Measurements from ENCODE around the gene HPN.

DNA sequence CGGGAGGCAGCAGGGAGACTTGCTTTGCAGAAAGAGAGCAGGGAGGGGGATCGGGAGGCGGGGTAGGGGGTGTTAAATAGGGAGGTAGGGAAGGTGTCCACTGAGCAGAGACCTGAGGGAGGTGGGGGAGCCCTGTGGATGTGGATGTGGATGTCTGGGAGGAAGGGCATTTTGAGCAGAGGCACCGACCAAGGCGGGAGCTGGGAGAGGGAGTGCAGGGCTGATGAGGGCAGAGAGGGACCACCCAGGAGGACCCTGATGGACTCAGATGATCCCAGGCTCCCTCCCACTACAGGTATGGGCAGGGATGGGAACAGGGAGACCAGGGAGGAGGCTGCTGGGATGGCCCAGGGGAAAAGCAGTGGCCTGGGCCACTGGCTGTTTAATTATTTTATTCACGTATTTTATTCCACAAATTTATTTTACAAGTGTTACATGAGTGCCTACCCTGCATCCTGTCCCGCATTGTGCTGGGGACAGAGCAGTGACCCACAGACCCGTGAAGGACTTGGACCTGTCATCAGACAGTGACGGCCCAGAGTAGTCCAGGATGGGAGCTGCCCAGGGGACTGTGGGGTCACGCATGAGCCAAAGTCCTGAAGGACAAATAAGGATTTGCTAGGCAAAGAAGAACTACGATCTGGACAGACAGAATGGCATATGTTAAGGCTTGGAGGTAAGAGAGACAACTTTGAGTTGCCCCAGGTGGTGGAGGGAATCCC is 36.1 kb upstream of the HPN start:
- TF ChIP-seq, protein P1, sequence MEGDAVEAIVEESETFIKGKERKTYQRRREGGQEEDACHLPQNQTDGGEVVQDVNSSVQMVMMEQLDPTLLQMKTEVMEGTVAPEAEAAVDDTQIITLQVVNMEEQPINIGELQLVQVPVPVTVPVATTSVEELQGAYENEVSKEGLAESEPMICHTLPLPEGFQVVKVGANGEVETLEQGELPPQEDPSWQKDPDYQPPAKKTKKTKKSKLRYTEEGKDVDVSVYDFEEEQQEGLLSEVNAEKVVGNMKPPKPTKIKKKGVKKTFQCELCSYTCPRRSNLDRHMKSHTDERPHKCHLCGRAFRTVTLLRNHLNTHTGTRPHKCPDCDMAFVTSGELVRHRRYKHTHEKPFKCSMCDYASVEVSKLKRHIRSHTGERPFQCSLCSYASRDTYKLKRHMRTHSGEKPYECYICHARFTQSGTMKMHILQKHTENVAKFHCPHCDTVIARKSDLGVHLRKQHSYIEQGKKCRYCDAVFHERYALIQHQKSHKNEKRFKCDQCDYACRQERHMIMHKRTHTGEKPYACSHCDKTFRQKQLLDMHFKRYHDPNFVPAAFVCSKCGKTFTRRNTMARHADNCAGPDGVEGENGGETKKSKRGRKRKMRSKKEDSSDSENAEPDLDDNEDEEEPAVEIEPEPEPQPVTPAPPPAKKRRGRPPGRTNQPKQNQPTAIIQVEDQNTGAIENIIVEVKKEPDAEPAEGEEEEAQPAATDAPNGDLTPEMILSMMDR (IDR thresholded peaks at IDR 0.05; ENCODE audit: poor library complexity), result no peak
- no peak for TF ChIP-seq EZH2 (IDR thresholded peaks at IDR 0.05; ENCODE audit: borderline replicate concordance)
- no peak for TF ChIP-seq EZH2phosphoT487 (IDR thresholded peaks at IDR 0.05; ENCODE audit: low read depth, severe bottlenecking, unreplicated experiment)
